ENCODE results near the gene SEMA3A.

DNA sequence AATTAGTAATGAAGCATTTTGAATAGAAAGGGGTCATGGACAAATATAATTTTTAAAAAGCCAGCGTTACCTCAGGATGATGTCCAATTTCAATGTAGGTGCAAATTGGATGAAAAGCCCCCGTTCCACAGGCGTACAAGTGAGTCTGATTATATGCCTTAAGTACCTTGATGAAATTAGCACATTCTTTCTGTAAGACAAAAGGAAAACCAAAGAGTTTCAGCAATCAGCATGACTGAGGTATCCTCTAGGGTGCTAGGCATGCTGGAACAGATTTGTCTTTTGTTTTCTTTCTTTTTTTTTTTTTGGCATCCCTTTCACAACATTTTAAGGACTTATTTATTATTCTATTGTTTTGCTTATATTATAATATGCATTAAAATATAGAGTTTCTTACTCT, 84.2 kb downstream of the SEMA3A start:
- TF ChIP-seq, protein P1, sequence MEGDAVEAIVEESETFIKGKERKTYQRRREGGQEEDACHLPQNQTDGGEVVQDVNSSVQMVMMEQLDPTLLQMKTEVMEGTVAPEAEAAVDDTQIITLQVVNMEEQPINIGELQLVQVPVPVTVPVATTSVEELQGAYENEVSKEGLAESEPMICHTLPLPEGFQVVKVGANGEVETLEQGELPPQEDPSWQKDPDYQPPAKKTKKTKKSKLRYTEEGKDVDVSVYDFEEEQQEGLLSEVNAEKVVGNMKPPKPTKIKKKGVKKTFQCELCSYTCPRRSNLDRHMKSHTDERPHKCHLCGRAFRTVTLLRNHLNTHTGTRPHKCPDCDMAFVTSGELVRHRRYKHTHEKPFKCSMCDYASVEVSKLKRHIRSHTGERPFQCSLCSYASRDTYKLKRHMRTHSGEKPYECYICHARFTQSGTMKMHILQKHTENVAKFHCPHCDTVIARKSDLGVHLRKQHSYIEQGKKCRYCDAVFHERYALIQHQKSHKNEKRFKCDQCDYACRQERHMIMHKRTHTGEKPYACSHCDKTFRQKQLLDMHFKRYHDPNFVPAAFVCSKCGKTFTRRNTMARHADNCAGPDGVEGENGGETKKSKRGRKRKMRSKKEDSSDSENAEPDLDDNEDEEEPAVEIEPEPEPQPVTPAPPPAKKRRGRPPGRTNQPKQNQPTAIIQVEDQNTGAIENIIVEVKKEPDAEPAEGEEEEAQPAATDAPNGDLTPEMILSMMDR (IDR thresholded peaks at IDR 0.05): no peak
- TF ChIP-seq, protein P2, sequence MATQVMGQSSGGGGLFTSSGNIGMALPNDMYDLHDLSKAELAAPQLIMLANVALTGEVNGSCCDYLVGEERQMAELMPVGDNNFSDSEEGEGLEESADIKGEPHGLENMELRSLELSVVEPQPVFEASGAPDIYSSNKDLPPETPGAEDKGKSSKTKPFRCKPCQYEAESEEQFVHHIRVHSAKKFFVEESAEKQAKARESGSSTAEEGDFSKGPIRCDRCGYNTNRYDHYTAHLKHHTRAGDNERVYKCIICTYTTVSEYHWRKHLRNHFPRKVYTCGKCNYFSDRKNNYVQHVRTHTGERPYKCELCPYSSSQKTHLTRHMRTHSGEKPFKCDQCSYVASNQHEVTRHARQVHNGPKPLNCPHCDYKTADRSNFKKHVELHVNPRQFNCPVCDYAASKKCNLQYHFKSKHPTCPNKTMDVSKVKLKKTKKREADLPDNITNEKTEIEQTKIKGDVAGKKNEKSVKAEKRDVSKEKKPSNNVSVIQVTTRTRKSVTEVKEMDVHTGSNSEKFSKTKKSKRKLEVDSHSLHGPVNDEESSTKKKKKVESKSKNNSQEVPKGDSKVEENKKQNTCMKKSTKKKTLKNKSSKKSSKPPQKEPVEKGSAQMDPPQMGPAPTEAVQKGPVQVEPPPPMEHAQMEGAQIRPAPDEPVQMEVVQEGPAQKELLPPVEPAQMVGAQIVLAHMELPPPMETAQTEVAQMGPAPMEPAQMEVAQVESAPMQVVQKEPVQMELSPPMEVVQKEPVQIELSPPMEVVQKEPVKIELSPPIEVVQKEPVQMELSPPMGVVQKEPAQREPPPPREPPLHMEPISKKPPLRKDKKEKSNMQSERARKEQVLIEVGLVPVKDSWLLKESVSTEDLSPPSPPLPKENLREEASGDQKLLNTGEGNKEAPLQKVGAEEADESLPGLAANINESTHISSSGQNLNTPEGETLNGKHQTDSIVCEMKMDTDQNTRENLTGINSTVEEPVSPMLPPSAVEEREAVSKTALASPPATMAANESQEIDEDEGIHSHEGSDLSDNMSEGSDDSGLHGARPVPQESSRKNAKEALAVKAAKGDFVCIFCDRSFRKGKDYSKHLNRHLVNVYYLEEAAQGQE (IDR thresholded peaks at IDR 0.05; ENCODE audit: insufficient read depth in 1 of 2, low read depth in 2 of 2, low read length in 1 of 2): no peak
- TF ChIP-seq POLR2AphosphoS5 (IDR thresholded peaks at IDR 0.05; ENCODE audit: low read depth, low read length): no peak
- TF ChIP-seq TCF7L2 (IDR thresholded peaks at IDR 0.05; ENCODE audit: low read depth, low read length): no peak
- no peak for TF ChIP-seq SIN3A (IDR thresholded peaks at IDR 0.05; ENCODE audit: borderline replicate concordance, insufficient read depth, low read depth, low read length)

All from Panc1 (cell line).